Measurements from ENCODE around the gene KNDC1. TPM values are rescaled to one million over a fixed set of nuclear protein-coding genes. Genes with fewer than 3 reads are reported as not detected.

KNDC1 gene
- total and polyA plus RNA-seq, 10 of the 15 experiments (the other 5 are each of a cell fraction or from before 2014, with no cell fraction given): 0.03 to 0.11 (median 0.05) TPM; not detected in 7

- ChIA-PET RAD21 (ENCODE audit: unreplicated experiment) (no interaction called here), SMC1A (ENCODE audit: uncharacterized antibody, unreplicated experiment) (no interaction called here), CTCF (no interaction called here), POLR2A (no interaction called here)
- Histone ChIP-seq H3K27me3 (replicated peaks in 1 of 2; ENCODE audit: control insufficient read depth in 2 of 2, insufficient read depth in 2 of 2, low read length in 1 of 2) (no peaks in the 10 kb centered on the region), H3K9me3 (replicated peaks; ENCODE audit: control insufficient read depth, insufficient read depth, low read length) (no peaks in the 10 kb centered on the region), H3K9ac (ENCODE audit: control insufficient read depth, insufficient read depth, low read length) (no peak overlapping the region), H2AFZ (ENCODE audit: control insufficient read depth, low read depth, low read length) (no peak overlapping the region), H3K4me3 (no peak overlapping the region), H3K27ac (ENCODE audit: control insufficient read depth, insufficient read depth) (no peak overlapping the region), H3K36me3 (ENCODE audit: control insufficient read depth in 2 of 2, insufficient read depth in 2 of 2, low read length in 1 of 2) (no peaks in the 10 kb centered on the region), H3K4me2 (ENCODE audit: control insufficient read depth, insufficient read depth) (no peak overlapping the region), H3K79me2 (ENCODE audit: control insufficient read depth, insufficient read depth, low read length) (no peaks in the 10 kb centered on the region), H3K4me1 (ENCODE audit: control insufficient read depth, insufficient read depth, low read length) (no peaks in the 10 kb centered on the region), H4K20me1 (ENCODE audit: control insufficient read depth, insufficient read depth) (no peaks in the 10 kb centered on the region)
- ATAC-seq: no peak
- WGBS (ENCODE audit: insufficient coverage, insufficient replicate concordance, low lambda C conversion rate, missing lambda C conversion rate): 69% methylated on average over 14 of the region's 18 CpGs
- no TSS peak for BruUV-seq (replicated peaks)
- FAIRE-seq: no peak
- in situ Hi-C loops (cut with MboI) (no loop called here), intact Hi-C loops (cut with micrococcal nuclease; ENCODE audit: unreplicated experiment) (no loop called here)
- no peak for TF ChIP-seq ASH2L (IDR thresholded peaks at IDR 0.05; ENCODE audit: borderline replicate concordance, low read depth)
- no peak for TF ChIP-seq KDM1A (IDR thresholded peaks at IDR 0.05; ENCODE audit: borderline replicate concordance)
- TF ChIP-seq SMC3 (IDR thresholded peaks at IDR 0.05; ENCODE audit: borderline replicate concordance, low read length): no peak
- no peak for TF ChIP-seq YY1 (IDR thresholded peaks at IDR 0.05; ENCODE audit: low read depth, low read length)
- no peak for TF ChIP-seq BCL11A (IDR thresholded peaks at IDR 0.05; ENCODE audit: low read depth, low read length)
- no peak for TF ChIP-seq ZNF384 (IDR thresholded peaks at IDR 0.05; ENCODE audit: borderline replicate concordance, low read depth, low read length)
- TF ChIP-seq ZZZ3 (IDR thresholded peaks at IDR 0.05; ENCODE audit: control insufficient read depth, insufficient read length, low read depth): no peak
- TF ChIP-seq NFIC (IDR thresholded peaks at IDR 0.05; ENCODE audit: low read depth, low read length): no peak
- TF ChIP-seq GATAD2B (conservative IDR thresholded peaks at IDR 0.05; ENCODE audit: low read depth): no peak
- no peak for TF ChIP-seq ZBED1 (IDR thresholded peaks at IDR 0.05; ENCODE audit: borderline replicate concordance)
- TF ChIP-seq ZNF207 (IDR thresholded peaks at IDR 0.05; ENCODE audit: borderline replicate concordance): no peak
- DNase-seq (ENCODE audit: low read depth, low spot score): no peak
These were observed 48.4 kb downstream of the KNDC1 start for GRCh38 chr10:133208466-133208865.

- ChIA-PET CTCF (no interaction called here), RAD21 (ENCODE audit: unreplicated experiment) (no interaction called here), POLR2A (no interaction called here), SMC1A (ENCODE audit: uncharacterized antibody, unreplicated experiment) (no interaction called here)
- Histone ChIP-seq H3K4me2 (ENCODE audit: control insufficient read depth, insufficient read depth) (no peak overlapping the region), H3K27ac (ENCODE audit: control insufficient read depth, insufficient read depth) (no peak overlapping the region), H3K27me3 (replicated peaks in 1 of 2; ENCODE audit: control insufficient read depth in 2 of 2, insufficient read depth in 2 of 2, low read length in 1 of 2) (no peaks in the 10 kb centered on the region), H3K79me2 (ENCODE audit: control insufficient read depth, insufficient read depth, low read length) (no peaks in the 10 kb centered on the region), H3K9me3 (replicated peaks; ENCODE audit: control insufficient read depth, insufficient read depth, low read length) (no peaks in the 10 kb centered on the region), H3K4me1 (ENCODE audit: control insufficient read depth, insufficient read depth, low read length) (no peaks in the 10 kb centered on the region), H3K9ac (ENCODE audit: control insufficient read depth, insufficient read depth, low read length) (no peak overlapping the region), H4K20me1 (ENCODE audit: control insufficient read depth, insufficient read depth) (no peaks in the 10 kb centered on the region), H3K4me3 (no peak overlapping the region), H3K36me3 (ENCODE audit: control insufficient read depth in 2 of 2, insufficient read depth in 2 of 2, low read length in 1 of 2) (no peaks in the 10 kb centered on the region), H2AFZ (ENCODE audit: control insufficient read depth, low read depth, low read length) (no peak overlapping the region)
- DNase-seq (ENCODE audit: low read depth, low spot score) (no peak), ATAC-seq (no peak), FAIRE-seq (no peak)
- intact Hi-C loops (cut with micrococcal nuclease; ENCODE audit: unreplicated experiment): no loop called here
- BruUV-seq (replicated peaks): no TSS peak
- in situ Hi-C loops (cut with MboI): no loop called here
- WGBS (ENCODE audit: insufficient coverage, insufficient replicate concordance, low lambda C conversion rate, missing lambda C conversion rate): 86% methylated on average over 14 of the region's 14 CpGs
- TF ChIP-seq HDAC2 (IDR thresholded peaks at IDR 0.05): no peak
- TF ChIP-seq TCF12 (IDR thresholded peaks at IDR 0.05; ENCODE audit: low read depth, low read length): no peak
- TF ChIP-seq NR2C1 (IDR thresholded peaks at IDR 0.05): no peak
- TF ChIP-seq RAD51 (IDR thresholded peaks at IDR 0.05): no peak
- TF ChIP-seq USF2 (IDR thresholded peaks at IDR 0.05; ENCODE audit: borderline replicate concordance, low read depth, low read length): no peak
- no peak for TF ChIP-seq BACH1 (IDR thresholded peaks at IDR 0.05; ENCODE audit: borderline replicate concordance)
- TF ChIP-seq JUND (IDR thresholded peaks at IDR 0.05; ENCODE audit: low read depth, low read length): no peak
- TF ChIP-seq ZZZ3 (IDR thresholded peaks at IDR 0.05; ENCODE audit: control insufficient read depth, insufficient read length, low read depth): no peak
- TF ChIP-seq HDGF (IDR thresholded peaks at IDR 0.05): no peak
- no peak for TF ChIP-seq CEBPB (IDR thresholded peaks at IDR 0.05; ENCODE audit: borderline replicate concordance in 1 of 2, low read depth in 2 of 2, low read length in 2 of 2)
- no peak for TF ChIP-seq CREB1 (IDR thresholded peaks at IDR 0.05; ENCODE audit: low read depth)
- no peak for TF ChIP-seq TBL1XR1 (IDR thresholded peaks at IDR 0.05; ENCODE audit: low read depth, low read length)
These were observed 49.1 kb downstream of the KNDC1 start for GRCh38 chr10:133209117-133209516.
